Activated CD4-positive, CD25-positive, alpha-beta regulatory T cell treated with anti-CD3 and anti-CD28 coated beads, Interleukin-2, amount 50 U/mL, for 72 hours (primary cell): ENCODE results near the gene SFMBT2.
"Not testable (repeated sequence)": the region's sequence is repeated elsewhere in the genome, so short reads cannot be mapped to it uniquely, and the experiment has no call there.

Source experiments
- DNase-seq: peaks from one replicate; pipeline ENCODE4 v3.0.0; 2021

Gene SFMBT2

DNA sequence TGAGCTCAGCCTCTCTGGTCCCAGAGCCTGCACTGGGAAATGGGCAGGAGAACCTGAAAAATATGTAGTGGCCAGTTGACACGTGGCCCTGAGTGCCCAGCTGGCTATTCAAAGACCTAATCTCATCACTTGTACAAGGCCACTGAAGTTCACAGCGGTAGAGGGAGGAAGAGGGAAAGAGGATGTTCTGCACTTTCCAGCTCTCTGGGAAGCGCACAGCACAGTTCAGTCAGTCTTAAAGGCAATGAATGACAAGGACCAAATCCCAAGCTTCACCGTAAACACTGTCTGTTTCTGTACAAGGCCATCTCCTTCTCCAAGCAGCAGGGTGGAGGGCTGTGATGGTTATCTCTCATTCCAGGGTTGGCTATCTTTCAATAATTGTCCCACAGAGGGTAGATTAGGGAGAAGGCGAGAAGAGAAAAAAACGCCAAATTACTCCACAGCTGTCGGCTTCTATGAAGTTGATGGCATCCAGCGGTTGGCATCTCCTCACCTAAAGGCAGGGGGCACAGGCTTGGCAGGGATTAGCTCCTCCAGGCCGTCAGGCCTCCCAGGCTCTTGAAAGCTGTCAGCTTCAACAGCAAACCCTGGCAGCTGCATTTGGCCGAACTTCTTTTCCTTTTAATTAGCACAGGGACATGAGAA, 10.6 kb downstream of the SFMBT2 start:
- DNase-seq, result no peak

DNA sequence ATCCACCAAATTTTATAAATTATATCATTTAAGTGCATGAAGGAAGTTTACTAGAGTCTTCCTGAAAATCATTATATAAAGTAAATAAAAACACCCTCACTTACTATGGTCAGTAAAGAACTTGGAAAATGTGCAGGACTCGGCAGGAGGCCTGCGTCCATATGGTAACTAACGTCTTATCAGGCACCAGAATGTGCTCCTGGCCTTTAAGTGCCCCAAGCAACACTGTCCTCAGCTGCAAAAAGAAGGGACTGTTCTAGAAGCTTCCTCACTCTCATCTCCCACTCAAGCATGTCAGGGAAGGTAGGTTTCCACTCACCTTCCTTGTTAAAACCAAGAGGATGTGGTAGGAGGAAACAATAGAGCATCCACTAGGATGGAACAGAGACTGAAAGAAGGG, 11.3 kb downstream of the SFMBT2 start:
- DNase-seq, result no peak

- no peak for DNase-seq
Measured at GRCh38 chr10:7397049-7398035, 13.5 kb downstream of the SFMBT2 start.

DNA sequence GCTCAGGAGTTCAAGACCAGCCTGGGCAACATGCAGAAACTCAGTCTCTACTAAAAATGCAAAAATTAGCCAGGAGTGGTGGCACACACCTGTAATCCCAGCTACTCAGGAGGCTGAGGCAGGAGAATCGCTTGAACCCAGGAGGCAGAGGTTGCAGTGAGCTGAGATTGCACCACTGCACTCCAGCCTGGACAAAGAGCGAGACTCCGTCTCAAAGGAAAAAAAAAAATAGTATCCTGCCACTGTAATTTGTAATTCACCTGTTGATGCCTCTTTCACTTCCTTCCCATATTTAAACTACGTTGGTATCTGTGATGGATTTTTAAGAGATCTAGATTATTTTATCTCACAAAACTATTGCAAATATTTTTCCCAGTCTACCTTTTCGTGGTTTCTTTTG, 18.5 kb downstream of the SFMBT2 start:
- not testable (repeated sequence) for DNase-seq

- no peak for DNase-seq
Measured at GRCh38 chr10:7391748-7392147, 19.1 kb downstream of the SFMBT2 start.

GRCh38 chr10:7390689-7391110, 20.1 kb downstream of the SFMBT2 start:
- not testable (repeated sequence) for DNase-seq

DNA sequence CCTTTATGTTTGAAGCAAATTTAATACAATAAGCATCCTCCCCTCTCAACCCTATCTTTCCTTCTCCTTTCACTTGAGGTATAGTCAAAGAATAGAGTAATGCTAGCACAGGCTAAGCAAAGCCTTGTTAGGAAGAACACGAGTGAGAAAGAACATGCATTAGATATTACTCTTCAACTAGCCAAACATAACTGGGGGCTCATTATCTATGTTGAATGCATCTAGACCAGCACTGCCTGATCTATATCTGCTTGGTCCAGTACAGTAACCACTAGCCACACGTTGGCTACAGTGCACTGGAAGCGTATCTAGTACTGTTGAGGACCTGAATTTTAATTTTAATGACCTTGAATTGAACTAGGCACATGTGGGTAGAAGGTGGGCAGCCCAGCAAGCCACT, 21.0 kb downstream of the SFMBT2 start:
- DNase-seq, result no peak

- DNase-seq, result no peak
Measured at GRCh38 chr10:7389346-7389745, 21.5 kb downstream of the SFMBT2 start.

DNA sequence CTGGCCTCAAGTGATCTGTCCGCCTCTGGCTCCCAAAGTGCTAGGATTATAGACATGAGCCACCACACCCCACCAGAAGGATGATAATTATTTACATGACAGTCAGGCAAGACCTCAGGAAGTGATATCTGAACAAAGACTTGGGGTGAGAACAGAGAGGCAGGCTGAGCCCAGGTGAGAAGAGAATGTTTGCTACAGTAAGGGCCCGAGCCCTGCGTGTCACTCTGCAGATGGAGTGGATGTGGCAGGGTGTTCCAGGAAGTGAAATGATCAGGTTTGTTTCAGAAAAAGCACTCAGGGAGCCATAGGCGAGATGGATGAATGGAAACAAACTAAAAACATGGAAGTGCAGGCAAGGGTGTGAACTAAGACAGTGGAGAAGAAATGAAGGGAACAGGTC, 22.2 kb downstream of the SFMBT2 start:
- no peak for DNase-seq

DNA sequence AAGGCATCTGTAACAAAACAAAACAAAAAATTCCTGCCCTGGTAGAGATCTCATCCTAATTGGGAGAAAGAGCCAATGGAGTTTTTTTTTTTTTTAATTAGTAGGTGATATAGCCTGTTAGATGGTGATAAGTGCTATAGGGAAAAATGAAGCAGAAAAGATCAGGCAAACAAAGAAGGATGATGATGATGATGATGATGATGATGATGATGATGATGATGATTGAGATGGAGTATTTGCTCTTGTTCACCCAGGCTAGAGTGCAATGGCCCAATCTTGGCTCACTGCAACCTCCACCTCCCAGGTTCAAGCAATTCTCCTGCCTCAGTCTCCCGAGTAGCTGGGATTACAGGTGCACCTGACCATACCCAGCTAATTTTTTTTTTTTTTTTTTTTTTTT, 22.7 kb downstream of the SFMBT2 start:
- DNase-seq, result not testable (repeated sequence)

- DNase-seq, result no peak
Measured at GRCh38 chr10:7385114-7385513, 25.7 kb downstream of the SFMBT2 start.

DNA sequence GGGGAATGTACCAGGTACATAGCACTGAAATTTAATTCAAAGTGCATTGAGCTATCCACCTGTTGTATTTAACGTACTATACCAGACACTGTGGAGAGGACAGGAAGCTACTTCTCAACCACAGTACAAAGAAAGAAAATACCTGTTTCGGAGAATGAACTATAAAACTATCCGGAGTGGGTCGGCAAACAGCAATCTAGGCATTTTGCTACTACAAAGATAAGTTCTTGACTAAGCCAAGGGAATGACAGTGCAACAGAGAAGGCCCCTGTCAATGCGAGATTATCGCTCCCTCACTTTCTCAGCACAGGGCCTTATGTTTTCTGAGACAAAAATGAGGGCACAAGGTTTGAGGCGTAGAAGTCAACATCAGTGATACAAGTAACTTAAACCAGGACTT, 27.4 kb downstream of the SFMBT2 start:
- DNase-seq, result no peak

DNA sequence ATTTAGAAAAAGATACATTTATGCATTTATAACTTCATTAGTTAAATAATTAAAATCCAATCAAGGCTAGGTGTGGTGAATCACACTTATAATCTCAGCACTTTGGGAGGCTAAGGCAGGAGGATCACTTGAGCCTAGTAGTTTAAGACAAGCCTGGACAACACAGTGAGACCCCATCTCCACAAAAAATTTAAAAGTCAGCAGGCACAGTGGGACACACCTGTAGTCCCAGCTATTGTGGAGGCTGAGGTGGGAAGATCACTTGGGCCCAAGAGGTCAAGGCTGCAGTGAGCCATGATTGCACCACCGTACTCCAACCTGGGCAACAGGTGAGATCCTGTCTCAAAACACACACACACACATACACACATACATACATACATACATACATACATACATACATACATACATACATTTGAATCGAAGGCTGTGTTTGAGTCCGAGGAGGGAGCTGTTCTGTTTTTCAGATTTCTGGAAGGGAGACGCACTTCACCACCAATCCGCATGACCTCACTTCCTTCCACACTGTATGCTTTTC, 30.1 kb downstream of the SFMBT2 start:
- no peak for DNase-seq

- DNase-seq, result no peak
Measured at GRCh38 chr10:7378602-7379403, 32.0 kb downstream of the SFMBT2 start.

- DNase-seq, result no peak
Measured at GRCh38 chr10:7377614-7378248, 33.1 kb downstream of the SFMBT2 start.

GRCh38 chr10:7374795-7375194, 36.0 kb downstream of the SFMBT2 start:
- DNase-seq, result no peak

DNA sequence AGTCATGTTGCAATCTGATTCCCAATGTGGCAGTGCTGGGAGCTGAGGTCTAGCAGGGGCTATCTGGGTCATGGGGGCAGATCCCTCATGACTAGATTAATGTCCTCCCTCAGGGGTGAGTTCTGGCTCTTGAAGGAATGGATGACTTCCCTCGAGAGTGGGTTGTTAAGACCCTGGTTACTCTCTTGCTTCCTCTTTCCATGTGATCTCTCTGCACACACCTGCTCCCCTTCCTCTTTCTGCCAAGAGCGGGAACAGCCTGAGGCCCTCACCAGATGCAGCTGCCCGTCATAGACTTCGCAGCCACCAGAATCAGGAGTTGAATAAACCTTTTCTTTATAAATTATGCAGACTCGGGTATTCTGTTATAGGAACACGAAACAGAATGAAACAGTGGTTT, 37.8 kb downstream of the SFMBT2 start:
- DNase-seq, result no peak

GRCh38 chr10:7372504-7372903, 38.3 kb downstream of the SFMBT2 start:
- no peak for DNase-seq

GRCh38 chr10:7370511-7370910, 40.3 kb downstream of the SFMBT2 start:
- DNase-seq, result no peak

DNA sequence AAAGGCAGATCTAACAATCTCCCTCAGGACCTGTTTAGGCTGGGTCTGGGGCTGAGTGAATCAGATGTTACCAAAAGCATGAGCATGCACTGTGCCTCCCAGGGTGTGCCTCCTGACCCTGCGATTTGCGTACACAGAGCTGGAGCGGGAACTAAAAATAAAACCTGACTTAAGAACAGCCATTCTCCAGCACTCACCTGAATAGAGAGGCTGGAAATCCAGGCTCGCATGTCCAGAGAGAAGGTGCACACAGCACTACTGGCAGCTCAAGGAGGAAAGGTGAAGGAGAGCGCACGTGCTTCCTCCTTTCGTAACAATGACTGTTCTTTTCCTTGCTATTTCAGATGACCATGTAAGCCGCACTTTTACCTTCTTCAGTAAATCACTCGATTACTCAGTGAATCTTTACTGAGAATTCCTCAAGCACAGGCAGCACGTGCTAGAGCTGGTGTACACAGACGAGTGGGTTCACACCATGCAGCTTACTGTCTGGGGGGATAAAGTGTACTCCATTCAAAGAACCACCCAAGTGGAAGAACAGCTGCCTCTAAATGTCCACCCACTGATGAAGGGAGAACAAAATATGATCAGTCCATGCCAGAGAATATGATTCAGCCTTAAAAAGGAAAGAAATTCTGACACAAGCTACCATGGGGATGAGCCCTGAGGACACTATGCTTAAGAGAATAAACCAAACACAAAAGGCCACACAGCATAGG, 45.6 kb downstream of the SFMBT2 start:
- no peak for DNase-seq

- DNase-seq, result no peak
Measured at GRCh38 chr10:7364474-7364873, 46.4 kb downstream of the SFMBT2 start.

- no peak for DNase-seq
Measured at GRCh38 chr10:7363700-7364099, 47.1 kb downstream of the SFMBT2 start.
